ENCODE measurements around the gene ZER1.

ZER1 gene

GRCh38 chr9:128774804-128775203 lies 3.1 kb upstream of the ZER1 start:
- FAIRE-seq, result no peak
- no peak for DNase-seq (ENCODE audit: insufficient read length, low spot score)
- TF ChIP-seq POLR2A (IDR thresholded peaks at IDR 0.05; ENCODE audit: low read depth, low read length), result no peak

DNA sequence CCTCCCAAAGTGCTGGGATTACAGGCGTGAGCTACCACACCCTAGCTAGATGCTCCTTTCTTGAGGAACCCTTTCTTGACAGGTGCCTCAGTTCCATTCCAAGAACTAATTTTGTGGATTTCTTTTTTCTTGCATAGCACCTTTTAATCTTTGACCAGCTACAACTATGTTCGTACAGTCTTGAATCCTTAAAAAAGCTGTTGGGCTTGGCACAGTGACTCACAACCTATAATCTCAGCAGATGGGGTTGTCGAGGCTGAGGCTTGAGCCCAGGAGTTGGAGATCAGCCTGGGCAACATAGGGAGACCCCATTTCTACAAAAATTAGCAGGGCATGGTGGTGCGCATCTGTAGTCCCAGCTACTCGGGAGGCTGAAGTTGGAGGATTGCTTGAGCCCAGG lies 1.3 kb upstream of the ZER1 start:
- DNase-seq (ENCODE audit: insufficient read length, low spot score), result no peak
- no peak for FAIRE-seq
- no peak for TF ChIP-seq POLR2A (IDR thresholded peaks at IDR 0.05; ENCODE audit: low read depth, low read length)

DNA sequence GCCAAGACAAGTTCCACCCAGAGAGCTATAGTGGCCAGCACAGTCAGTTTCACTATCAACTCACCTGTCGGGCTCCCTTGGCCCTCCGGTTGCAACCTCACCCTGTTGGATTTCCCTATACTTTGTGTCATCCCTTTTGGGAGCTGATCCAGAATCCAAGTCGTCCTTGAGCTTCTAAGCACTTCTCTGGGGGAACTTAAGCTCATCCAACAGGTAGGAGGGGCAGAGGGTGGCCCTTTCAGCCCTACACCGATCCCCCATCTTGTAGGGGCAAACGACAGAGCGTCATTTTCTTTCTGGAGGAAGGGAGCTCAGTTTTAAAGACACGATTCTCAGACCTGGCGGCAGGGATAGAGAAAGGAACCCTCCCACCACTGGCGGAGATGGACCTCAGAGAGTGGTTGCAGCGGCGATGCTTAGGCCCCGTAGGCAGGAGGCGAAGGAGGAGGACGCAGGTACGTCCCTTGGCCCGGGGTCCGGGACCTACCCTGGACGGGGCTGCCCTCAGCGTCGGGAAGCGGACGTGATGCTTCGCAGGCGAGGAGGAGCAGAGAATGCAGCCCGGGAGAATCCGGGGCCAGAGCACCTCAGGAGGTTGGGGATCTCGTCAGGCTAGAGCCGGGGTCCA lies 519 bp downstream of the ZER1 start:
- no peak for TF ChIP-seq POLR2A (IDR thresholded peaks at IDR 0.05; ENCODE audit: low read depth, low read length)
- DNase-seq (ENCODE audit: insufficient read length, low spot score) (peak; percentile 74), FAIRE-seq (no peak)

DNA sequence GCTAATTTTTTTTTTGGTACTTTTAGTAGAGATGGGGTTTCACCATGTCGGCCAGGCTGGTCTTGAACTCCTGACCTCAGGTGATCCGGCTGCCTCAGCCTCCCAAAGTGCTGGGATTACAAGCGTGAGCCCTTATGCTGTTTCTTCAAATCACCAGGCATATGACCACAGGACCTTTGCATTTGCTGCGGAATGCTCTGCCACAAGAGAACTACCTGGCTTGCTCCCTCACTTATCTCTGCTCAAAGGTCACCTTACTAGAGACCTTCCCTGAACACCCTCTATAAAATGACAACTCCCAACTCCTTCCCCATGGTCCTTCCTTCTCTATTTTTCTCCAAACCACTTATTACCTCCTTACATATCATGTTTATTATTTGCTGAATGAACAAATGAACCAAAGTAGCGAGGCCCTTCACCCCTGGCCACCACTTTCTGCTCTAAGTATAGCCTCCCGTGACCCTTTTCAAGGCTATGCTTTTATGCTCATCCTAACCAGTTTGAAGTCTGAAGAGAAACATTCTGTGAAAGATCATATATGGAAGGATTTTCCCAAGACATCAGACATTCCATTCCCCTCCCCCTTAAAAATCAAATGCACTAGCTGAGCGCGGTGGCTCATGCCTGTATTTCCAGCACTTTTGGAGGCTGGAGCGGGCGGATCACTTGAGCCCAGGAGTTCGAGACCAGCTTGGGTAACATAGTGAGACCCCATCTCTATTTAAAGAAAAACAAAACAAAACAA lies 1.3 kb downstream of the ZER1 start:
- FAIRE-seq (no peak), DNase-seq (ENCODE audit: insufficient read length, low spot score) (no peak)
- TF ChIP-seq POLR2A (IDR thresholded peaks at IDR 0.05; ENCODE audit: low read depth, low read length), result no peak

DNA sequence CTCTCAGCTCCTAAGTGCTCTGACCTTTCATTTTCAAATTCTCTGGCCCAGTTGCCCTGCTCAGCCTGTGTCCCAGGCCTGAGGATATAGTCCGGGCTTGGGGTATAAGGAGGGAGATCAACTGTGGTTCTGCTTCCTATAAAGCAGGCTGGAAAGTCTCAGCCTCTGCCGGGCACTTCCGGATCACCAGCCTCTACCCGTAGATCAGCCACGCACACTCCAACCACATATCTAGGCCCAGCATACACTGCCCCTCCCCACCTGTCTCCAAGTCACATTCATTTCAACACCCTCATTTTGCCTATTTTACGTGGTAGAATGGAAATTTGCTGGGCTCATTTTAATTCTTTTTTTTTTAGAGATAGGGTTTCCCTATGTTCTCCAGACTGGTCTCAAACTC lies 3.1 kb downstream of the ZER1 start:
- FAIRE-seq (no peak), DNase-seq (ENCODE audit: insufficient read length, low spot score) (no peak)
- no peak for TF ChIP-seq POLR2A (IDR thresholded peaks at IDR 0.05; ENCODE audit: low read depth, low read length)

GRCh38 chr9:128765499-128765898 lies 6.2 kb downstream of the ZER1 start:
- DNase-seq (ENCODE audit: insufficient read length, low spot score), result no peak
- TF ChIP-seq POLR2A (IDR thresholded peaks at IDR 0.05; ENCODE audit: low read depth, low read length), result no peak
- no peak for FAIRE-seq

DNA sequence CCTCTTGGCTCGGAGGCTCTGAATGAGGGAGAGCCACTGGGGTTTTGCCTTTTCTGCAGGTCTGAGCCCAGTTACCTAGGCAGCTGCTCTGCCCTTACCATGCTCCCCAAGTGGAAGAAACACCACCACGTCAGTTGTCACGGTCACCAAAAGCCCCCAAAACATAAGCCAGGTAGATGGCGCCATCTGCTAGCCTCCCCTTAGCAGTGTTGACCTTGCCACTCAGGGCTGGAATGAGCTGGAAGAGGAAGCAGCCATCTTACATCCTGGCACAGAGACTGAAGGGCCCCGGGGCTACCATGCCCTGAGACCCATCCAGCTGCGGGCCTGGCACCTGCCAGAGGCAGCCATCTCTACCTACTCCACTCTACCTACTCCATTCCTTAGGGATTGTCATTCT lies 7.4 kb downstream of the ZER1 start:
- no peak for TF ChIP-seq POLR2A (IDR thresholded peaks at IDR 0.05; ENCODE audit: low read depth, low read length)
- no peak for FAIRE-seq
- no peak for DNase-seq (ENCODE audit: insufficient read length, low spot score)

DNA sequence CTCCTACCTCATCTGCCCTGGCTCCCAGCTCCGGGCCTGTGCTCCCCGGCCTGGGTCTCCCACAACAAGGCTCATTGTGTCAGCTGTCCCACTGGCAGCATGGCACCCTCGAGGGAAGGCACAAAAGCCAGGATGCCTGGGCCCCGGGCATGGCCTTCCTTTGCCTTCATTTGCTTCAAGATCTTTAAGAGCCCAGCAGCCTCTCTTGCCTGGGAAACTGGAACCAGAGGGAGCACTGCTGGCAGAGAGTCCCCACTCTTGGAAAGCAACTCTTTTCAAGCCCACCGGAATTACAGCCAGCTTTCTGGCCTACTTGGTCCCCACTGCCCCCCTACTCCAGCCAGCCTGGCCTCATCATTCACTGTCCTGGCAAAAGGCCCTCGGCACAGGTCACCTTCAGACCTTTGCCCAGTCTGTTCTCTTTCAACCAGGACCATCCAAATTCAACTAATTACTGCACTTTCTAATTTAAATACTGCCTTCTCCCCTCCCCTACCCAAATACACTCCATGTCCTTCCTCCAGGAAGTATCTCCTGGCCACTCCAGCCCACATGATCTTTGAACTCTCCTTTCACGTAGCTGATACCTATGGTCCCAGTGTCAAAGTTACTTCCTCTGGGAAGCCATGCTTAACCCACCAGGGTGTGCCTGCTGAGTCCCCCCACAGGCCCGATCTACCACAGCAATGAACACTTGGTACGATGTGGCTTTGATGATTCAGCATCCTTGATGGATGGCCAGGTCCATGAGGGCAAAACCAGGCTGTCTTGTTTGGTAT lies 8.9 kb downstream of the ZER1 start:
- DNase-seq (ENCODE audit: insufficient read length, low spot score) (no peak), FAIRE-seq (no peak)
- TF ChIP-seq POLR2A (IDR thresholded peaks at IDR 0.05; ENCODE audit: low read depth, low read length), result no peak

- TF ChIP-seq POLR2A (IDR thresholded peaks at IDR 0.05; ENCODE audit: low read depth, low read length), result no peak
- DNase-seq (ENCODE audit: insufficient read length, low spot score), result no peak
- FAIRE-seq, result no peak
Observed at GRCh38 chr9:128757602-128758001, 14.1 kb downstream of the ZER1 start.

- TF ChIP-seq POLR2A (IDR thresholded peaks at IDR 0.05; ENCODE audit: low read depth, low read length), result no peak
- FAIRE-seq (no peak), DNase-seq (ENCODE audit: insufficient read length, low spot score) (no peak)
Observed at GRCh38 chr9:128753627-128754026, 18.1 kb downstream of the ZER1 start.

DNA sequence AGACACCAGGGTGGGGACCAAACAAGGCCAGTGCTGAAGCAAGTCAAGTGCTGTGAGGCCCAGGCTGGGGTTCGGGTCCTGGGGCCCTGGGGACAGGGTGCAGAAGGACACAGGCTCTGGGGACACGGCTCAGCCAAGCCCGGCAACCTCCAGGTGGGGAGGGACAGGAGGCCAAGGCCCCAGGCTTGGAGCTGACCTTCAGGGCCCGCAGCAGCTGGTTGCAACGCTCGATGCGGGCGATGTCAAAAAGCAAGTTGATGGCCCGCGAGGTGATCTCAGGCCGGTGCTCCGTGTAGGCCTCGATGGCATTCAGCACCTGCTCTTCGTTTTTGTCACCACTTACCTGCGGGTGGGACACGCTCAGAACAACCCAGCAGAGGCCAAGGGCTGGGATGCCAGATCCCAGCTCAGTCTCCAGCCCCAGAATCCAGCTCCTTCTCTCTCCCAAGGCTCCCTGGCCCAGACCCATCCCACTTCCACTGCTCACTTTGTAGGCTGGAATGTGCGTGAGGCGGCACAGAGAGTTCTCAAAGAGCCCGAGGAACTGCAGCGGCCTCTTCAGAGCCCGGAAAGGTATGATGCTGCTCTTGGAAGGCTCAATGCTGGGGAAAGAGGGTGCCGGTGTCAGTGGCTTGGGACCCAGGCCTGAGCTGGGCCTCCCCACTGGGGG lies 20.7 kb downstream of the ZER1 start:
- TF ChIP-seq POLR2A (IDR thresholded peaks at IDR 0.05; ENCODE audit: low read depth, low read length), result no peak
- no peak for FAIRE-seq
- no peak for DNase-seq (ENCODE audit: insufficient read length, low spot score)

GRCh38 chr9:128747241-128747640 lies 24.5 kb downstream of the ZER1 start:
- FAIRE-seq (no peak), DNase-seq (ENCODE audit: insufficient read length, low spot score) (no peak)
- TF ChIP-seq POLR2A (IDR thresholded peaks at IDR 0.05; ENCODE audit: low read depth, low read length), result no peak

DNA sequence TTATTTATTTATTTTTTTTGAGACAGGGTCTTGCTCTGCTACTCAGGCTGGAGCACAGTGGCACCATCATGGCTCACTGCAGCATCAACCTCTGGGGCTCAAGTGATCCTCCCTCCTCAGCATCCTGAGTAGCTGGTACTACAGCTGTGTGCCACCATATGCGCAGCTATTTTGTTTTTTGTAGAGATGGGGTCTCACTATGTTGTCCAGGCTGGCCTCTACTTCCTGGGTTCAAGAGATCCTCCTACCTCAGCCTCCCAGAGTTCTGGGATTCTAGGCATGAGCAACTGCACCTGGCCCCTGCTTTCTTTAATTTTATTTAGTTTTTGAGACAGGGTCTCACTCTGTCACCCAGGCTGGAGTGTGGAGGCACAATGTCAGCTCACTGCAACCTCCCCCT lies 28.3 kb downstream of the ZER1 start:
- DNase-seq (ENCODE audit: insufficient read length, low spot score) (no peak), FAIRE-seq (no peak)
- TF ChIP-seq POLR2A (IDR thresholded peaks at IDR 0.05; ENCODE audit: low read depth, low read length), result no peak

- FAIRE-seq, result no peak
- no peak for DNase-seq (ENCODE audit: insufficient read length, low spot score)
- no peak for TF ChIP-seq POLR2A (IDR thresholded peaks at IDR 0.05; ENCODE audit: low read depth, low read length)
Observed at GRCh38 chr9:128742401-128742800, 29.3 kb downstream of the ZER1 start.
